H1 (cell line): ENCODE data around the gene IFI16. TPM values are rescaled to one million over a fixed set of nuclear protein-coding genes. Genes with fewer than 3 reads are reported as not detected.

ENCODE experiments used
- ATF3 ChIP-seq: IDR thresholded peaks from 2 replicates; pipeline ENCODE4 v1.6.1; 2011; ENCODE audit warnings: low read depth, mild to moderate bottlenecking, low read length; ENCODE audit not compliant: insufficient read depth
- BACH1 ChIP-seq: IDR thresholded peaks from 2 replicates; pipeline ENCODE4 v1.6.1; 2012; ENCODE audit warnings: low read length, improper control_type of control experiment
- BRCA1 ChIP-seq: IDR thresholded peaks from 2 replicates; pipeline ENCODE4 v1.6.1; 2012; ENCODE audit warnings: low read depth, low read length, improper control_type of control experiment
- CHD1 ChIP-seq: IDR thresholded peaks from 2 replicates; pipeline ENCODE4 v1.6.1; 2012; ENCODE audit warnings: low read depth, low read length, improper control_type of control experiment
- CHD7 ChIP-seq: fragments of 300-600 bp; sonication (generic); IDR thresholded peaks from 2 replicates; pipeline ENCODE4 v1.7.1; 2012; ENCODE audit warnings: low read length, moderate library complexity, mild to moderate bottlenecking, inconsistent platforms; ENCODE audit not compliant: insufficient replicate concordance
- CTBP2 ChIP-seq: IDR thresholded peaks from 2 replicates; pipeline ENCODE4 v1.7.0; 2011; ENCODE audit warnings: borderline replicate concordance, mild to moderate bottlenecking, moderate library complexity, mixed read lengths, low read length; ENCODE audit not compliant: insufficient read depth, insufficient read length
- HDAC2 ChIP-seq, 2 experiments: fragments of 300-600 bp in 1 of 2; sonication (generic) in 1 of 2; IDR thresholded peaks; 2 replicates each; pipeline ENCODE4 v1.6.1; 2011 to 2012; ENCODE audit warnings: low read depth in 2 of 2, low read length in 2 of 2, mild to moderate bottlenecking in 2 of 2, moderate library complexity in 2 of 2, borderline replicate concordance in 1 of 2, inconsistent platforms in 1 of 2
- POLR2AphosphoS5 ChIP-seq: IDR thresholded peaks from 2 replicates; pipeline ENCODE4 v1.6.1; 2011; ENCODE audit warnings: low read depth, low read length
- RAD21 ChIP-seq, 2 experiments: IDR thresholded peaks in 1 of 2; conservative IDR thresholded peaks in 1 of 2; 2 replicates each; pipeline ENCODE4 v1.6.1; 2011; ENCODE audit warnings: low read depth in 2 of 2, low read length in 2 of 2, improper control_type of control experiment in 1 of 2, inconsistent platforms in 1 of 2, mild to moderate bottlenecking in 1 of 2, moderate library complexity in 1 of 2
- SP4 ChIP-seq: IDR thresholded peaks from 2 replicates; pipeline ENCODE4 v1.6.1; 2012; ENCODE audit warnings: low read length, inconsistent platforms
- TAF7 ChIP-seq: optimal IDR thresholded peaks from 2 replicates; pipeline ENCODE3; 2011; ENCODE audit warnings: low read depth, mild to moderate bottlenecking, inconsistent platforms, low read length, moderate library complexity, borderline replicate concordance
- polyA plus RNA-seq, 7 experiments: library from polyadenylated mRNA; depleted of rRNA in 3 of 7; stranded (reverse) in 5 of 7; unstranded in 2 of 7; fragments of >200 nt in 5 of 7; fragments of 200-250 nt in 2 of 7; gene quantifications; 1 replicate in 5 of 7; 2 replicates in 1 of 7; 4 replicates in 1 of 7; pipeline versions ENCODE4 v1.2.1 to v1.2.3, GENCODE V29; 2011 to 2013; ENCODE audit warnings: missing spikeins in 2 of 7, mixed read lengths in 2 of 7
- total RNA-seq: library from RNA; stranded (reverse); fragmentation: NEBNext Ultra II Directional; extraction: Animal tissue kit (Norgen Biotek cat#: 25700); gene quantifications from 2 replicates; pipeline ENCODE4 v1.2.1, GENCODE V29; 2021

The IFI16 gene
- total and polyA plus RNA-seq, 2 of the 8 experiments (the other 6 are each of a cell fraction or from before 2014, with no cell fraction given), result 0.63 to 0.74 TPM

GRCh38 chr1:159083013-159083412, 73.3 kb downstream of the IFI16 start (continued):
- no peak for TF ChIP-seq CHD7
- TF ChIP-seq BACH1, result no peak
- no peak for TF ChIP-seq CHD1
- TF ChIP-seq BRCA1, result no peak
- no peak for TF ChIP-seq CTBP2
- no peak for TF ChIP-seq POLR2AphosphoS5
- TF ChIP-seq HDAC2 (IDR thresholded peaks at IDR 0.05; ENCODE audit: borderline replicate concordance in 1 of 2, low read depth in 2 of 2, low read length in 2 of 2), result no peak
- TF ChIP-seq ATF3, result no peak
- no peak for TF ChIP-seq RAD21 (IDR thresholded peaks at IDR 0.05 in 1 of 2, conservative IDR thresholded peaks at IDR 0.05 in 1 of 2; ENCODE audit: low read depth in 2 of 2, low read length in 2 of 2)
- TF ChIP-seq SP4, result no peak
- TF ChIP-seq TAF7, result no peak
